NCI-H82 (cell line): ENCODE data around the gene PXK.

Experiments used
- DNase-seq: peaks from one replicate; lab custom pipeline; 2025; lab: John Stamatoyannopoulos, UW

PXK gene

GRCh38 chr3:58347984-58348383, 15.3 kb downstream of the PXK start:
- no peak for DNase-seq

GRCh38 chr3:58349792-58350626, 17.3 kb downstream of the PXK start:
- DNase-seq: no peak

GRCh38 chr3:58350627-58351013, 17.9 kb downstream of the PXK start:
- DNase-seq: no peak

- DNase-seq: peak; percentile 7
Measured at GRCh38 chr3:58351920-58352319, 19.2 kb downstream of the PXK start.

GRCh38 chr3:58352626-58353025, 19.9 kb downstream of the PXK start:
- no peak for DNase-seq

GRCh38 chr3:58353722-58354553, 21.2 kb downstream of the PXK start:
- DNase-seq: no peak

GRCh38 chr3:58355179-58355578, 22.5 kb downstream of the PXK start:
- no peak for DNase-seq

GRCh38 chr3:58356054-58356453, 23.4 kb downstream of the PXK start:
- peak; percentile 75 for DNase-seq

GRCh38 chr3:58357402-58357801, 24.7 kb downstream of the PXK start:
- peak; percentile 27 for DNase-seq

- DNase-seq: no peak
Measured at GRCh38 chr3:58358092-58358491, 25.4 kb downstream of the PXK start.

- DNase-seq: no peak
Measured at GRCh38 chr3:58358808-58359207, 26.1 kb downstream of the PXK start.

- DNase-seq: no peak
Measured at GRCh38 chr3:58359621-58360020, 26.9 kb downstream of the PXK start.

GRCh38 chr3:58361866-58362265, 29.2 kb downstream of the PXK start:
- no peak for DNase-seq

- DNase-seq: no peak
Measured at GRCh38 chr3:58366699-58367098, 34.0 kb downstream of the PXK start.

- DNase-seq: no peak
Measured at GRCh38 chr3:58369038-58369437, 36.3 kb downstream of the PXK start.

GRCh38 chr3:58369876-58370275, 37.2 kb downstream of the PXK start:
- DNase-seq: no peak

- no peak for DNase-seq
Measured at GRCh38 chr3:58370407-58370806, 37.7 kb downstream of the PXK start.

GRCh38 chr3:58371754-58372153, 39.1 kb downstream of the PXK start:
- DNase-seq: no peak

- DNase-seq: no peak
Measured at GRCh38 chr3:58375254-58375653, 42.6 kb downstream of the PXK start.

GRCh38 chr3:58377168-58377567, 44.5 kb downstream of the PXK start:
- no peak for DNase-seq

GRCh38 chr3:58377750-58378149, 45.1 kb downstream of the PXK start:
- DNase-seq: no peak

- DNase-seq: no peak
Measured at GRCh38 chr3:58379351-58380073, 46.8 kb downstream of the PXK start.

GRCh38 chr3:58383476-58383875, 50.8 kb downstream of the PXK start:
- no peak for DNase-seq
